Neural cell (in vitro differentiated cells): Measurements from ENCODE around the gene LTO1.

Experiments used
- RAD21 ChIP-seq: fragments of 450-650 bp; conservative IDR thresholded peaks from 2 replicates; pipeline ENCODE4 v1.6.1; 2014; ENCODE audit warnings: antibody characterized with exemption, mild to moderate bottlenecking, moderate library complexity
- TF ChIP-seq, protein P1 (sequence below): fragments of 450-650 bp; IDR thresholded peaks from 2 replicates; pipeline ENCODE4 v1.5.1; 2014; ENCODE audit warnings: antibody characterized with exemption, mild to moderate bottlenecking, moderate library complexity; ENCODE audit not compliant: poor library complexity, severe bottlenecking

DNA sequence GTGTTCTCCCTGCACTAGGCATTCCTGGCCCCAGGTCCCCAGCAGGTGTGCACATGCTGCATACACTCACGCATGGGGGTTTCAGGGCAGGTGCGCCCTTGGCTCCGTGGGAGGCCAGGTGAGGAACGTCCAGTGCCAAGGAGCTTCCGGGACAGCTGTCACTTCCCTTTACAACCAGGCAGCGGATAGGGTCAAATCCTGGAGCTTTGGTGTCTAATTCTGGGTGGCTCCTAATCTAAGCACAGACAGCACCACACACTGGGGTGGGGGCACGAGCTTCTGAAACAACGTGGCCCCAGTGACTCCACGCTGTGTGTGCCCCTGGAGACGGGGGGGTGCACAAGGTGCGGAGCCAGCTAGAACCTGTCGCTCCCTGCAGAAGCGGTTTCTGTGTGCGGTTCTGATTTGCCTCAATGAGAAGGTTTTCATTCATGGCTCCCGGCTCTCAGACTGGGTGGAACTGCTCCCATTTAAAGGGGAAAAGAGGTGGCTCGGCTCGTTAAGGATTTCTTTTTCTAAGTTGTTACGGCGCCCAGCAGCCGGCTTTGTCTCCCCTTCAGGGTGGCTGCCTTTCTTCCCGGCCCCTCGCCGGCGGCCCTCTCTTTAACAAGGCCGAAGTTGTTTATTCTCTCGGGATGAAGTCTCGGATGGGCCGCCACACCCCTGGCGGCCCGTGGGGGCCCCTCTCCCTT lies 29.2 kb downstream of the LTO1 start:
- TF ChIP-seq, protein P1, sequence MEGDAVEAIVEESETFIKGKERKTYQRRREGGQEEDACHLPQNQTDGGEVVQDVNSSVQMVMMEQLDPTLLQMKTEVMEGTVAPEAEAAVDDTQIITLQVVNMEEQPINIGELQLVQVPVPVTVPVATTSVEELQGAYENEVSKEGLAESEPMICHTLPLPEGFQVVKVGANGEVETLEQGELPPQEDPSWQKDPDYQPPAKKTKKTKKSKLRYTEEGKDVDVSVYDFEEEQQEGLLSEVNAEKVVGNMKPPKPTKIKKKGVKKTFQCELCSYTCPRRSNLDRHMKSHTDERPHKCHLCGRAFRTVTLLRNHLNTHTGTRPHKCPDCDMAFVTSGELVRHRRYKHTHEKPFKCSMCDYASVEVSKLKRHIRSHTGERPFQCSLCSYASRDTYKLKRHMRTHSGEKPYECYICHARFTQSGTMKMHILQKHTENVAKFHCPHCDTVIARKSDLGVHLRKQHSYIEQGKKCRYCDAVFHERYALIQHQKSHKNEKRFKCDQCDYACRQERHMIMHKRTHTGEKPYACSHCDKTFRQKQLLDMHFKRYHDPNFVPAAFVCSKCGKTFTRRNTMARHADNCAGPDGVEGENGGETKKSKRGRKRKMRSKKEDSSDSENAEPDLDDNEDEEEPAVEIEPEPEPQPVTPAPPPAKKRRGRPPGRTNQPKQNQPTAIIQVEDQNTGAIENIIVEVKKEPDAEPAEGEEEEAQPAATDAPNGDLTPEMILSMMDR, result no peak
- TF ChIP-seq RAD21, result no peak
